Esophagus squamous epithelium (tissue), 4 donors: ENCODE measurements around the gene CCDC201.

ENCODE experiments used
- CTCF ChIP-seq, 6 experiments: fragments of 450-650 bp in 4 of 6; fragments of 200-600 bp in 2 of 6; sonication (generic) in 2 of 6; IDR thresholded peaks; one replicate each; pipeline ENCODE4 v1.5.1; 2016 to 2019; ENCODE audit warnings: antibody characterized with exemption in 6 of 6, mild to moderate bottlenecking in 4 of 6, moderate library complexity in 4 of 6
- POLR2A ChIP-seq, 4 donors: fragments of 450-650 bp; IDR thresholded peaks; one replicate each; pipeline ENCODE4 v1.6.1; 2017; ENCODE audit warnings: antibody characterized with exemption in 4 of 4, mild to moderate bottlenecking in 4 of 4, moderate library complexity in 3 of 4

- TF ChIP-seq CTCF (IDR thresholded peaks at IDR 0.05), result no peak
- TF ChIP-seq POLR2A (IDR thresholded peaks at IDR 0.05), result no peak
These were observed 24.3 kb upstream of the CCDC201 start for GRCh38 chr7:45897042-45897690.
